ENCODE results near the gene TXLNG. TPM values are rescaled to one million over a fixed set of nuclear protein-coding genes. Genes with fewer than 3 reads are reported as not detected.

The TXLNG gene
- total and polyA plus RNA-seq, 2 of the 13 experiments (the other 11 are each of a cell fraction or from before 2014, with no cell fraction given) = 13.1 to 15.5 TPM

DNA sequence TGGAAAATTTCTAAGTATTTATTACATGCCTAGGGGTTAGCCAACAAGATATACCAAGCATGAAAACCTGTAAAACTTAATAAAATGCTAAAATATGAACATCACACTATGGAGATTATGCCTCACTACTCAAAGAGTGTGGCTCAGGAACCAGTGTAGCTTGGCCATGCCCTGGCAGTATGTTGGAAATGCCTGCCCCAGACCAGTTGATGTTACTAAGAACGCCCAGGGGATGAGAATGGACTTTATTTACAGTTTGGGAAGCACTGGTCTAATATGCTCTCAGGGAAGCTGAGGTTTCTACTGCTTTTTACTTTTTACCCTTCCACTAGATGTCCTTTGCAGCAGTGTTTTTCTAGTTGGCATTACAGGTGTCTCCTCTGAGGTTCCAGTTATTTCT is 23.7 kb upstream of the TXLNG start:
- H3K9me3 ChIP-seq (ENCODE audit: low read length) = no peaks in the 10 kb centered on the region
- H3K79me2 ChIP-seq (ENCODE audit: insufficient read depth, low read length) = no peaks in the 10 kb centered on the region
- ATAC-seq = no peak
- ChIA-PET CTCF (ENCODE audit: low intra/inter-chr PET ratio, low total read pairs) (no interaction called here), POLR2A (interaction anchor here (1.6 kb wide), 1 partner anchor 9 kb away, joined by 10 read pairs; no protein-coding TSS in a partner anchor)
- no peak overlapping the region for H2AFZ ChIP-seq (ENCODE audit: low read length)
- TF ChIP-seq GTF2F1 (IDR thresholded peaks at IDR 0.05; ENCODE audit: low read length) (no peak), NCOA2 (CRISPR knock-in tag; IDR thresholded peaks at IDR 0.05) (no peak), ZNF343 (CRISPR knock-in tag; IDR thresholded peaks at IDR 0.05) (no peak), ZBTB7B (CRISPR knock-in tag; IDR thresholded peaks at IDR 0.05) (no peak), NRL (CRISPR knock-in tag; IDR thresholded peaks at IDR 0.05; ENCODE audit: borderline replicate concordance) (no peak), ZNF207 (IDR thresholded peaks at IDR 0.05; ENCODE audit: borderline replicate concordance) (no peak), CCDC6 (CRISPR knock-in tag; IDR thresholded peaks at IDR 0.05) (no peak), ZIK1 (CRISPR knock-in tag; IDR thresholded peaks at IDR 0.05; ENCODE audit: borderline replicate concordance, low read depth) (no peak)
- TF ChIP-seq, protein P1, sequence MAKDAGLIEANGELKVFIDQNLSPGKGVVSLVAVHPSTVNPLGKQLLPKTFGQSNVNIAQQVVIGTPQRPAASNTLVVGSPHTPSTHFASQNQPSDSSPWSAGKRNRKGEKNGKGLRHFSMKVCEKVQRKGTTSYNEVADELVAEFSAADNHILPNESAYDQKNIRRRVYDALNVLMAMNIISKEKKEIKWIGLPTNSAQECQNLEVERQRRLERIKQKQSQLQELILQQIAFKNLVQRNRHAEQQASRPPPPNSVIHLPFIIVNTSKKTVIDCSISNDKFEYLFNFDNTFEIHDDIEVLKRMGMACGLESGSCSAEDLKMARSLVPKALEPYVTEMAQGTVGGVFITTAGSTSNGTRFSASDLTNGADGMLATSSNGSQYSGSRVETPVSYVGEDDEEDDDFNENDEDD (CRISPR knock-in tag; IDR thresholded peaks at IDR 0.05; ENCODE audit: borderline replicate concordance) = no peak
- TF ChIP-seq, protein P2, sequence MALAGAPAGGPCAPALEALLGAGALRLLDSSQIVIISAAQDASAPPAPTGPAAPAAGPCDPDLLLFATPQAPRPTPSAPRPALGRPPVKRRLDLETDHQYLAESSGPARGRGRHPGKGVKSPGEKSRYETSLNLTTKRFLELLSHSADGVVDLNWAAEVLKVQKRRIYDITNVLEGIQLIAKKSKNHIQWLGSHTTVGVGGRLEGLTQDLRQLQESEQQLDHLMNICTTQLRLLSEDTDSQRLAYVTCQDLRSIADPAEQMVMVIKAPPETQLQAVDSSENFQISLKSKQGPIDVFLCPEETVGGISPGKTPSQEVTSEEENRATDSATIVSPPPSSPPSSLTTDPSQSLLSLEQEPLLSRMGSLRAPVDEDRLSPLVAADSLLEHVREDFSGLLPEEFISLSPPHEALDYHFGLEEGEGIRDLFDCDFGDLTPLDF (CRISPR knock-in tag; IDR thresholded peaks at IDR 0.05) = no peak
- TF ChIP-seq, protein P3, sequence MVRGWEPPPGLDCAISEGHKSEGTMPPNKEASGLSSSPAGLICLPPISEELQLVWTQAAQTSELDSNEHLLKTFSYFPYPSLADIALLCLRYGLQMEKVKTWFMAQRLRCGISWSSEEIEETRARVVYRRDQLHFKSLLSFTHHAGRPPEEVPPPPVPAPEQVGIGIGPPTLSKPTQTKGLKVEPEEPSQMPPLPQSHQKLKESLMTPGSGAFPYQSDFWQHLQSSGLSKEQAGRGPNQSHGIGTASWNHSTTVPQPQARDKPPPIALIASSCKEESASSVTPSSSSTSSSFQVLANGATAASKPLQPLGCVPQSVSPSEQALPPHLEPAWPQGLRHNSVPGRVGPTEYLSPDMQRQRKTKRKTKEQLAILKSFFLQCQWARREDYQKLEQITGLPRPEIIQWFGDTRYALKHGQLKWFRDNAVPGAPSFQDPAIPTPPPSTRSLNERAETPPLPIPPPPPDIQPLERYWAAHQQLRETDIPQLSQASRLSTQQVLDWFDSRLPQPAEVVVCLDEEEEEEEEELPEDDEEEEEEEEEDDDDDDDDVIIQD (CRISPR knock-in tag; IDR thresholded peaks at IDR 0.05; ENCODE audit: low read depth) = no peak
- TF ChIP-seq, protein P4, sequence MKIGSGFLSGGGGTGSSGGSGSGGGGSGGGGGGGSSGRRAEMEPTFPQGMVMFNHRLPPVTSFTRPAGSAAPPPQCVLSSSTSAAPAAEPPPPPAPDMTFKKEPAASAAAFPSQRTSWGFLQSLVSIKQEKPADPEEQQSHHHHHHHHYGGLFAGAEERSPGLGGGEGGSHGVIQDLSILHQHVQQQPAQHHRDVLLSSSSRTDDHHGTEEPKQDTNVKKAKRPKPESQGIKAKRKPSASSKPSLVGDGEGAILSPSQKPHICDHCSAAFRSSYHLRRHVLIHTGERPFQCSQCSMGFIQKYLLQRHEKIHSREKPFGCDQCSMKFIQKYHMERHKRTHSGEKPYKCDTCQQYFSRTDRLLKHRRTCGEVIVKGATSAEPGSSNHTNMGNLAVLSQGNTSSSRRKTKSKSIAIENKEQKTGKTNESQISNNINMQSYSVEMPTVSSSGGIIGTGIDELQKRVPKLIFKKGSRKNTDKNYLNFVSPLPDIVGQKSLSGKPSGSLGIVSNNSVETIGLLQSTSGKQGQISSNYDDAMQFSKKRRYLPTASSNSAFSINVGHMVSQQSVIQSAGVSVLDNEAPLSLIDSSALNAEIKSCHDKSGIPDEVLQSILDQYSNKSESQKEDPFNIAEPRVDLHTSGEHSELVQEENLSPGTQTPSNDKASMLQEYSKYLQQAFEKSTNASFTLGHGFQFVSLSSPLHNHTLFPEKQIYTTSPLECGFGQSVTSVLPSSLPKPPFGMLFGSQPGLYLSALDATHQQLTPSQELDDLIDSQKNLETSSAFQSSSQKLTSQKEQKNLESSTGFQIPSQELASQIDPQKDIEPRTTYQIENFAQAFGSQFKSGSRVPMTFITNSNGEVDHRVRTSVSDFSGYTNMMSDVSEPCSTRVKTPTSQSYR (CRISPR knock-in tag; IDR thresholded peaks at IDR 0.05; ENCODE audit: borderline replicate concordance) = no peak
- no peak overlapping the region for H3K4me2 ChIP-seq (ENCODE audit: low read depth, low read length)
- in situ Hi-C loops (cut with HindIII; ENCODE audit: extremely low pct_ligation_motif_present, low pct_unique_long_range_greater_than_20kb) = no loop called here
- no peak overlapping the region for H3K27ac ChIP-seq (ENCODE audit: extremely low read length, insufficient read depth, low read length)
- DNase-seq (ENCODE audit: low spot score) = no peak
- no peaks in the 10 kb centered on the region for H4K20me1 ChIP-seq (ENCODE audit: insufficient read depth, low read length)
- WGBS (ENCODE audit: low lambda C conversion rate) = no CpG with 5 or more reads among the region's 1 CpG
- BruUV-seq (replicated peaks) = no TSS peak
- H3K36me3 ChIP-seq (replicated peaks in 1 of 2; ENCODE audit: control insufficient read depth in 1 of 2, insufficient read depth in 2 of 2, low read length in 2 of 2) = peaks cover 0 to 4% of the 10 kb centered on the region in 2 experiments; a peak in 1 of 5 replicates
- H3K4me3 ChIP-seq (replicated peaks in 1 of 3; ENCODE audit: insufficient read depth in 1 of 3, low read depth in 2 of 3, low read length in 3 of 3) = no peak overlapping the region
- intact Hi-C loops (cut with micrococcal nuclease; ENCODE audit: unreplicated experiment) = no loop called here
- no peaks in the 10 kb centered on the region for H3K4me1 ChIP-seq (ENCODE audit: insufficient read depth, low read length)
- no peak overlapping the region for H3K9ac ChIP-seq (ENCODE audit: insufficient read depth, low read depth, low read length)
- no peak for FAIRE-seq
- no peaks in the 10 kb centered on the region for H3K27me3 ChIP-seq (ENCODE audit: control insufficient read depth in 1 of 2, insufficient read depth in 2 of 2, low read length in 2 of 2)
